H1 (cell line): ENCODE results near the gene PRMT6. TPM values are rescaled to one million over a fixed set of nuclear protein-coding genes. Genes with fewer than 3 reads are reported as not detected.
A peak's percentile ranks its signal among the peaks of the same experiment; 100 is the strongest.
"Not testable (repeated sequence)": the region's sequence is repeated elsewhere in the genome, so short reads cannot be mapped to it uniquely, and the experiment has no call there.

Experiments used
- CTCF ChIA-PET: fragments of 300-600 bp; sonication (Branson Sonifier 250); formaldehyde crosslinking; loops from one replicate; lab custom pipeline; 2021; ENCODE audit not compliant: partially characterized antibody; lab: Charles Lee
- POLR2A ChIA-PET: fragments of 300-600 bp; sonication (Branson Sonifier 250); formaldehyde crosslinking; loops from one replicate; lab custom pipeline; 2021; ENCODE audit warnings: inconsistent platforms; ENCODE audit not compliant: partially characterized antibody; lab: Charles Lee
- DNase-seq, 2 experiments: peaks; one replicate each; pipeline versions ENCODE4 v3.0.0 to v3.0.0-alpha.2; 2010 to 2022; ENCODE audit warnings: low spot score in 2 of 2, low read depth in 1 of 2, mixed read lengths in 1 of 2
- FAIRE-seq: peaks from 2 replicates; lab custom pipeline; 2011; peaks lifted over from hg19 to GRCh38; lab: Jason Lieb, UNC
- H2AFZ ChIP-seq: 2 replicates; pipeline ENCODE4 v1.8.1; 2012; ENCODE audit warnings: low read length, inconsistent platforms
- H2AK5ac ChIP-seq: 2 replicates; pipeline ENCODE4 v1.6.1; 2013; ENCODE audit warnings: low read depth, low read length
- H2BK120ac ChIP-seq: replicated peaks from 2 replicates; pipeline ENCODE3; 2013; ENCODE audit warnings: low read depth, low read length, inconsistent platforms
- H2BK12ac ChIP-seq: 2 replicates; pipeline ENCODE4 v1.6.1; 2013; ENCODE audit warnings: low read depth, low read length
- H2BK15ac ChIP-seq: 2 replicates; pipeline ENCODE4 v1.6.1; 2013; ENCODE audit warnings: low read length
- H2BK20ac ChIP-seq: 2 replicates; pipeline ENCODE4 v1.6.1; 2013; ENCODE audit warnings: low read length
- H2BK5ac ChIP-seq: 2 replicates; pipeline ENCODE4 v1.6.1; 2013; ENCODE audit warnings: low read depth, low read length
- H3K14ac ChIP-seq: 2 replicates; pipeline ENCODE4 v1.6.1; 2013; ENCODE audit warnings: inconsistent platforms; ENCODE audit not compliant: insufficient read length
- H3K18ac ChIP-seq: 2 replicates; pipeline ENCODE4 v1.6.1; 2013; ENCODE audit warnings: low read length; ENCODE audit errors: extremely low read depth
- H3K23ac ChIP-seq: 2 replicates; pipeline ENCODE4 v1.6.1; 2013; ENCODE audit warnings: inconsistent platforms; ENCODE audit not compliant: insufficient read length
- H3K23me2 ChIP-seq: 2 replicates; pipeline ENCODE4 v1.6.1; 2013; ENCODE audit warnings: low read depth, low read length
- H3K27ac ChIP-seq: 2 replicates; pipeline ENCODE4 v1.6.1; 2011; ENCODE audit warnings: low read depth, low read length, inconsistent platforms
- H3K27me3 ChIP-seq, 4 experiments: replicated peaks in 1 of 4; 1 replicate in 1 of 4; 2 replicates in 3 of 4; pipeline versions ENCODE4 v1.6.1 to v1.8.1; 2011 to 2013; ENCODE audit warnings: low read length in 3 of 4, mild to moderate bottlenecking in 3 of 4, inconsistent platforms in 2 of 4, mixed read lengths in 2 of 4, moderate library complexity in 1 of 4; ENCODE audit not compliant: control insufficient read depth in 3 of 4, insufficient read depth in 3 of 4; ENCODE audit errors: extremely low read depth in 1 of 4
- H3K36me3 ChIP-seq, 4 experiments: 2 replicates each; pipeline versions ENCODE4 v1.6.1 to v1.8.1; 2011 to 2013; ENCODE audit warnings: mild to moderate bottlenecking in 4 of 4, low read length in 3 of 4, moderate library complexity in 2 of 4, control low read depth in 1 of 4, inconsistent platforms in 1 of 4; ENCODE audit not compliant: insufficient read depth in 4 of 4, control insufficient read depth in 2 of 4
- H3K4ac ChIP-seq: replicated peaks from 2 replicates; pipeline ENCODE3; 2013; ENCODE audit warnings: low read length, low read depth, mixed read lengths, inconsistent platforms; ENCODE audit not compliant: insufficient read length
- H3K4me1 ChIP-seq, 4 experiments: replicated peaks in 1 of 4; 1 replicate in 1 of 4; 2 replicates in 3 of 4; pipeline versions ENCODE4 v1.6.1 to v1.8.1; 2011 to 2013; ENCODE audit warnings: low read length in 3 of 4, inconsistent platforms in 2 of 4, mixed read lengths in 1 of 4; ENCODE audit not compliant: insufficient read depth in 4 of 4, control insufficient read depth in 3 of 4
- H3K4me2 ChIP-seq, 2 experiments: 2 replicates each; pipeline versions ENCODE4 v1.6.1 to v1.8.1; 2011 to 2013; ENCODE audit warnings: low read depth in 2 of 2, low read length in 2 of 2, control low read depth in 1 of 2, inconsistent platforms in 1 of 2, mild to moderate bottlenecking in 1 of 2; ENCODE audit not compliant: insufficient read depth in 1 of 2
- H3K4me3 ChIP-seq, 4 experiments: fragments of 200-600, 300-600 bp in 1 of 4; sonication (generic), shearing (Covaris generic), sonication (Bioruptor Twin) in 1 of 4; 2 replicates each; pipeline versions ENCODE4 v1.5.1 to v1.8.1; 2011 to 2016; ENCODE audit warnings: low read length in 4 of 4, low read depth in 3 of 4, control low read depth in 2 of 4, inconsistent platforms in 2 of 4, mild to moderate bottlenecking in 2 of 4, mixed read lengths in 1 of 4, moderate library complexity in 1 of 4; ENCODE audit not compliant: insufficient read depth in 2 of 4; ENCODE audit errors: extremely low read depth in 1 of 4
- H3K56ac ChIP-seq: replicated peaks from 2 replicates; pipeline ENCODE3; 2013; ENCODE audit warnings: low read depth, mild to moderate bottlenecking, mixed read lengths, low read length, inconsistent platforms; ENCODE audit not compliant: insufficient read length
- H3K79me1 ChIP-seq: 2 replicates; pipeline ENCODE4 v1.6.1; 2013; ENCODE audit warnings: low read depth, low read length, control low read depth
- H3K79me2 ChIP-seq, 2 experiments: 2 replicates each; pipeline versions ENCODE4 v1.6.1 to v1.8.1; 2012 to 2013; ENCODE audit warnings: low read length in 2 of 2, mild to moderate bottlenecking in 2 of 2, inconsistent platforms in 1 of 2; ENCODE audit not compliant: insufficient read depth in 2 of 2, control insufficient read depth in 1 of 2
- H3K9ac ChIP-seq, 4 experiments: replicated peaks in 1 of 4; 1 replicate in 1 of 4; 2 replicates in 3 of 4; pipeline versions ENCODE4 v1.6.1 to v1.8.1; 2011 to 2013; ENCODE audit warnings: low read depth in 3 of 4, low read length in 3 of 4, control low read depth in 2 of 4, mild to moderate bottlenecking in 2 of 4, moderate library complexity in 2 of 4, inconsistent platforms in 1 of 4; ENCODE audit errors: extremely low read depth in 1 of 4
- H3K9me3 ChIP-seq, 2 experiments: 2 replicates each; pipeline versions ENCODE4 v1.6.1 to v1.8.1; 2012 to 2013; ENCODE audit warnings: mild to moderate bottlenecking in 2 of 2, moderate library complexity in 2 of 2, control low read depth in 1 of 2, inconsistent platforms in 1 of 2, low read depth in 1 of 2, low read length in 1 of 2, mixed read lengths in 1 of 2; ENCODE audit not compliant: insufficient read depth in 2 of 2
- H4K20me1 ChIP-seq, 2 experiments: replicated peaks in 1 of 2; 2 replicates each; pipeline versions ENCODE3 to v1.8.1; 2011 to 2013; ENCODE audit warnings: inconsistent platforms in 2 of 2, low read length in 2 of 2, mild to moderate bottlenecking in 1 of 2; ENCODE audit not compliant: insufficient read depth in 2 of 2, control insufficient read depth in 1 of 2
- H4K5ac ChIP-seq: 2 replicates; pipeline ENCODE4 v1.6.1; 2013; ENCODE audit warnings: low read length, low read depth, mixed read lengths, inconsistent platforms; ENCODE audit not compliant: insufficient read length
- H4K8ac ChIP-seq: 2 replicates; pipeline ENCODE4 v1.8.0; 2013; ENCODE audit warnings: mild to moderate bottlenecking, moderate library complexity, low read length, inconsistent platforms; ENCODE audit not compliant: insufficient read depth; ENCODE audit errors: extremely low read depth
- H4K91ac ChIP-seq: replicated peaks from 2 replicates; pipeline ENCODE3; 2013; ENCODE audit warnings: low read length, mixed read lengths, inconsistent platforms; ENCODE audit not compliant: insufficient read length
- CEBPB ChIP-seq: IDR thresholded peaks from 2 replicates; pipeline ENCODE4 v1.6.1; 2012; ENCODE audit warnings: low read depth, low read length
- CHD2 ChIP-seq: IDR thresholded peaks from 2 replicates; pipeline ENCODE4 v1.6.1; 2012; ENCODE audit warnings: low read length, improper control_type of control experiment
- WGBS, 2 experiments: shearing (Covaris generic) in 1 of 2; methylation state at CpG; one replicate each; pipeline versions ENCODE4 v1.1.6 to v1.1.7; 2013 to 2015; ENCODE audit warnings: low lambda C conversion rate in 2 of 2, mixed read lengths in 2 of 2, inconsistent platforms in 1 of 2, low coverage in 1 of 2, missing lambda C conversion rate in 1 of 2; ENCODE audit not compliant: insufficient replicate concordance in 2 of 2, insufficient coverage in 1 of 2, insufficient read length in 1 of 2; ENCODE audit errors: extremely low coverage in 1 of 2, missing lambda C conversion rate in 1 of 2; 5-methylcytosine and 5-hydroxymethylcytosine counted together
- polyA plus RNA-seq, 7 experiments: library from polyadenylated mRNA; depleted of rRNA in 3 of 7; stranded (reverse) in 5 of 7; unstranded in 2 of 7; fragments of >200 nt in 5 of 7; fragments of 200-250 nt in 2 of 7; gene quantifications; 1 replicate in 5 of 7; 2 replicates in 1 of 7; 4 replicates in 1 of 7; pipeline versions ENCODE4 v1.2.1 to v1.2.3, GENCODE V29; 2011 to 2013; ENCODE audit warnings: missing spikeins in 2 of 7, mixed read lengths in 2 of 7
- total RNA-seq: library from RNA; stranded (reverse); fragmentation: NEBNext Ultra II Directional; extraction: Animal tissue kit (Norgen Biotek cat#: 25700); gene quantifications from 2 replicates; pipeline ENCODE4 v1.2.1, GENCODE V29; 2021

Gene PRMT6
- total and polyA plus RNA-seq, 2 of the 8 experiments (the other 6 are each of a cell fraction or from before 2014, with no cell fraction given): 23.6 to 38.2 TPM

DNA sequence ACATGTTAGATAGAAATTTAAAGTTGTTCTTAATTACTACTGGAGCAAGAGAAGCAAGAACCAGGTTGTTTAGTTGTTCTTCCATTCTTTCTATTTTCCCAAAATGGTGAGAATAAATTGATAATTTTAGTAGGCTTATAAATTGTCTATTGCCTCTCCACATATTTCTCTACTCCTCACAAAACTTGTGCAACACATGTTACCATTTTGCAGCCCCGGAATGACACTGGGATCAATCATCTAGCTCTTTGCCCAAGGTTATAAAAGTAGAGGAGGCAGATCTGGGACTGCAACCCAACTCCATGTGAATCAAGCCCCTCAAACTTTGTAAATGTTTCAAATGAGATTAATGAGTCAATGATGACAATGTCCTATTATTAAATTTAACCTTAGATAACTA, 34.9 kb downstream of the PRMT6 start:
- no peak overlapping the region for H3K14ac ChIP-seq
- no peaks in the 10 kb centered on the region for H4K20me1 ChIP-seq
- no peak overlapping the region for H3K27ac ChIP-seq
- H3K27me3 ChIP-seq: no peaks in the 10 kb centered on the region
- H4K5ac ChIP-seq: no peak overlapping the region
- no peak overlapping the region for H3K56ac ChIP-seq
- no peak overlapping the region for H4K8ac ChIP-seq
- DNase-seq (no peak), FAIRE-seq (no peak)
- H3K79me2 ChIP-seq: no peaks in the 10 kb centered on the region
- H2BK120ac ChIP-seq: no peak overlapping the region
- no peak overlapping the region for H3K18ac ChIP-seq
- POLR2A ChIA-PET: no interaction called here
- no peak overlapping the region for H2BK5ac ChIP-seq
- H4K91ac ChIP-seq: no peak overlapping the region
- CTCF ChIA-PET: no interaction called here
- H2BK20ac ChIP-seq: no peak overlapping the region
- no peak overlapping the region for H2BK12ac ChIP-seq
- no peaks in the 10 kb centered on the region for H3K79me1 ChIP-seq
- no peak overlapping the region for H3K23ac ChIP-seq
- no peak overlapping the region for H2BK15ac ChIP-seq
- no peaks in the 10 kb centered on the region for H3K36me3 ChIP-seq
- TF ChIP-seq CEBPB: peak; percentile 57; the same call in 1 of the 2 replicates
- TF ChIP-seq CHD2: no peak
- no peak overlapping the region for H3K9ac ChIP-seq
- H3K4me1 ChIP-seq: no peaks in the 10 kb centered on the region
- H3K9me3 ChIP-seq: no peaks in the 10 kb centered on the region
- H2AK5ac ChIP-seq: no peak overlapping the region
- no peak overlapping the region for H3K4me2 ChIP-seq
- H2AFZ ChIP-seq: no peak overlapping the region
- H3K23me2 ChIP-seq: no peaks in the 10 kb centered on the region
- WGBS, 2 experiments: 91% methylated on average over 1 of the region's 1 CpG; no CpG with 5 or more reads in 1 of the 2 experiments
- H3K4me3 ChIP-seq: no peak overlapping the region
- H3K4ac ChIP-seq: no peak overlapping the region

GRCh38 chr1:107093395-107093794, 36.9 kb downstream of the PRMT6 start:
- H3K18ac ChIP-seq, H3K27me3 ChIP-seq, H3K23ac ChIP-seq, H3K9me3 ChIP-seq, H3K79me2 ChIP-seq, H2BK15ac ChIP-seq, H3K56ac ChIP-seq, H3K4me3 ChIP-seq, H3K4ac ChIP-seq, CTCF ChIA-PET, FAIRE-seq, DNase-seq, H3K4me1 ChIP-seq, H4K5ac ChIP-seq, H2AK5ac ChIP-seq, H4K20me1 ChIP-seq, H2BK5ac ChIP-seq, POLR2A ChIA-PET, H2BK12ac ChIP-seq, H3K27ac ChIP-seq, H3K9ac ChIP-seq, H3K4me2 ChIP-seq, H4K91ac ChIP-seq, H4K8ac ChIP-seq, H2BK20ac ChIP-seq, H3K79me1 ChIP-seq, H3K23me2 ChIP-seq, H2AFZ ChIP-seq, H3K14ac ChIP-seq, H2BK120ac ChIP-seq, H3K36me3 ChIP-seq: not testable (repeated sequence)
- WGBS, 2 experiments: 86% methylated on average over 1 of the region's 1 CpG; no CpG with 5 or more reads in 1 of the 2 experiments
